Upper lobe of right lung (tissue), 1 donor: ENCODE data around the gene YTHDF1. TPM values are rescaled to one million over a fixed set of nuclear protein-coding genes. Genes with fewer than 3 reads are reported as not detected.

Experiments used
- ATAC-seq: fragments of 200-7000 bp; cut with Tn5 transposase; one replicate; pipeline ENCODE4 v1.9.1; 2020; ENCODE audit warnings: mild to moderate bottlenecking, moderate library complexity
- DNase-seq: peaks from one replicate; pipeline ENCODE4 v3.0.0-alpha.2; 2020
- H3K27ac ChIP-seq: fragments of 200-600 bp; one replicate; pipeline ENCODE4 v1.8.0; 2022
- H3K27me3 ChIP-seq: fragments of 200-600 bp; one replicate; pipeline ENCODE4 v1.8.0; 2022; ENCODE audit warnings: mild to moderate bottlenecking
- H3K36me3 ChIP-seq: fragments of 200-600 bp; one replicate; pipeline ENCODE4 v1.8.0; 2022
- H3K4me1 ChIP-seq: fragments of 200-600 bp; one replicate; pipeline ENCODE4 v1.8.0; 2022
- H3K4me3 ChIP-seq: fragments of 200-600 bp; one replicate; pipeline ENCODE4 v1.8.0; 2022; ENCODE audit warnings: mild to moderate bottlenecking
- H3K9me3 ChIP-seq: fragments of 200-600 bp; one replicate; pipeline ENCODE4 v1.8.0; 2022
- intact Hi-C: fragments of 100-400 bp; cut with DNase I; formaldehyde crosslinking; loops from one replicate; pipeline ENCODE4 v1.11.0; 2022
- total RNA-seq: library from RNA; stranded (reverse); fragmentation: NEBNext Ultra II Directional; extraction: Animal tissue kit (Norgen Biotek cat#: 25700); gene quantifications from one replicate; pipeline ENCODE4 v1.2.1, GENCODE V29; 2021
- TF ChIP-seq, protein P1 (sequence below): fragments of 200-600 bp; IDR thresholded peaks from one replicate; pipeline ENCODE4 v1.8.0; 2022; ENCODE audit warnings: antibody characterized with exemption
- donor health status: DM: no; HTN: yes; CAD: no; lungs with severe emphysema.

The YTHDF1 gene
- total RNA-seq, 1 donor from 2014 or later: 36.9 TPM

DNA sequence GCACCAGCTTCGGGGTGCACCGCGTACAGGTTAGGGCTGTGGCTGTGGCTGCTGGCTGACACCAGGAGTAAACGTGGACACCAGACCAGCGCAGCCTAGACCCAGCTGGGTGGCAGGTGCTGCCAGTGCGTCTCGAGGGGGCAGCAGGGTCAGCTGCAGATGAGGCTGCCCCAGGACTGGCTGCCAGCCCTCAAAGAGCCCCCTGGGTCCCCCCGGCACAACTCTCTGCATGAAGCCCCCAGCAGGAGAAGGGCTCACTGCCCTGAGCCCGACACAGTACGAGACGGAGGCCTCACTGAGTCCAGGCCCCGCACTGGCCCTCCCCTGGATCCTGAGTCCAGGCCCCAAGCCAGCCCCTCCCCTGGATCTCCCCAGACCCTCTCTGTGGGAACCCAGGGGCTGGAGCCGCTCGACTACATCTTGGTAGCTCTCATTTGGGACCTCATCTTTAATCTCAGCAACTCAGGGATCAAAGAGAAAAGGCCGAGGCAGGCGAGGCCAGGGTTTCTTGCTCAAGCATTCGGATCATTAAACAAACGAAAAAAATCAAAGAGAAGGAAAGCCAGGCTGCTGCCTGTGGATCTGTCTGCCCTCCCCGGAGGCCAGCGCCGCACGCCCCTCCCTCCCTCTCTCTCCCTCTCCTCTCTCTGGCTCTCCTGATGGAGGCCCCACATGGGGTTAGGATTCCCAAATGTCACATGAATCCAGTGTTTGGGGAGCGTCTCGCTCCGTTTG, 45.3 kb upstream of the YTHDF1 start:
- no peaks in the 10 kb centered on the region for H3K36me3 ChIP-seq
- H3K27me3 ChIP-seq: peaks cover 60% of the 10 kb centered on the region
- intact Hi-C loops: no loop called here
- no peak overlapping the region for H3K4me3 ChIP-seq
- ATAC-seq (no peak), DNase-seq (no peak)
- TF ChIP-seq, protein P1, sequence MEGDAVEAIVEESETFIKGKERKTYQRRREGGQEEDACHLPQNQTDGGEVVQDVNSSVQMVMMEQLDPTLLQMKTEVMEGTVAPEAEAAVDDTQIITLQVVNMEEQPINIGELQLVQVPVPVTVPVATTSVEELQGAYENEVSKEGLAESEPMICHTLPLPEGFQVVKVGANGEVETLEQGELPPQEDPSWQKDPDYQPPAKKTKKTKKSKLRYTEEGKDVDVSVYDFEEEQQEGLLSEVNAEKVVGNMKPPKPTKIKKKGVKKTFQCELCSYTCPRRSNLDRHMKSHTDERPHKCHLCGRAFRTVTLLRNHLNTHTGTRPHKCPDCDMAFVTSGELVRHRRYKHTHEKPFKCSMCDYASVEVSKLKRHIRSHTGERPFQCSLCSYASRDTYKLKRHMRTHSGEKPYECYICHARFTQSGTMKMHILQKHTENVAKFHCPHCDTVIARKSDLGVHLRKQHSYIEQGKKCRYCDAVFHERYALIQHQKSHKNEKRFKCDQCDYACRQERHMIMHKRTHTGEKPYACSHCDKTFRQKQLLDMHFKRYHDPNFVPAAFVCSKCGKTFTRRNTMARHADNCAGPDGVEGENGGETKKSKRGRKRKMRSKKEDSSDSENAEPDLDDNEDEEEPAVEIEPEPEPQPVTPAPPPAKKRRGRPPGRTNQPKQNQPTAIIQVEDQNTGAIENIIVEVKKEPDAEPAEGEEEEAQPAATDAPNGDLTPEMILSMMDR: no peak
- no peaks in the 10 kb centered on the region for H3K9me3 ChIP-seq
- no peaks in the 10 kb centered on the region for H3K4me1 ChIP-seq
- H3K27ac ChIP-seq: no peak overlapping the region

DNA sequence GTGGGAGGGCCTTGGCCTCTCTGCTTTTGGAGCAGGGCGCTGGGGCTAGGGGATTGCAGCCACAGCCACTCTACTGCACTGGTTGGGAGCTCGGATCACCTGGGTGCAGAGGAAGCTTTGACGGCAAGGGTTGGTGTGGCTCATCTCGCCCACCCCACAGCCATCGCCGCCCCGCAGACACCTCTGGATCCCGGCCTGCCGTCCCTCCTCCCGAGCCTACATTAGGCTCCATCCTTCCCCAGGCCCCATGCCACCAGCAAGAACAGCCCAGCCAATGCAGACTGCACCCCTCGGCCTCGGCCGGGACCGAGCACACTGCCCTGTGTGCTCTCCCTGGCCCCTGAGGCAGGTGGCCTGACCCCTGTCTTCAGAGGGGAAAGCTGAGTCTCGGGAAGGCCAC, 44.6 kb upstream of the YTHDF1 start:
- H3K27ac ChIP-seq: no peak overlapping the region
- no peak overlapping the region for H3K4me3 ChIP-seq
- ATAC-seq (no peak), DNase-seq (no peak)
- no peaks in the 10 kb centered on the region for H3K36me3 ChIP-seq
- TF ChIP-seq, protein P1: no peak
- no peaks in the 10 kb centered on the region for H3K4me1 ChIP-seq
- peaks cover 66% of the 10 kb centered on the region for H3K27me3 ChIP-seq
- intact Hi-C loops: no loop called here
- no peaks in the 10 kb centered on the region for H3K9me3 ChIP-seq

DNA sequence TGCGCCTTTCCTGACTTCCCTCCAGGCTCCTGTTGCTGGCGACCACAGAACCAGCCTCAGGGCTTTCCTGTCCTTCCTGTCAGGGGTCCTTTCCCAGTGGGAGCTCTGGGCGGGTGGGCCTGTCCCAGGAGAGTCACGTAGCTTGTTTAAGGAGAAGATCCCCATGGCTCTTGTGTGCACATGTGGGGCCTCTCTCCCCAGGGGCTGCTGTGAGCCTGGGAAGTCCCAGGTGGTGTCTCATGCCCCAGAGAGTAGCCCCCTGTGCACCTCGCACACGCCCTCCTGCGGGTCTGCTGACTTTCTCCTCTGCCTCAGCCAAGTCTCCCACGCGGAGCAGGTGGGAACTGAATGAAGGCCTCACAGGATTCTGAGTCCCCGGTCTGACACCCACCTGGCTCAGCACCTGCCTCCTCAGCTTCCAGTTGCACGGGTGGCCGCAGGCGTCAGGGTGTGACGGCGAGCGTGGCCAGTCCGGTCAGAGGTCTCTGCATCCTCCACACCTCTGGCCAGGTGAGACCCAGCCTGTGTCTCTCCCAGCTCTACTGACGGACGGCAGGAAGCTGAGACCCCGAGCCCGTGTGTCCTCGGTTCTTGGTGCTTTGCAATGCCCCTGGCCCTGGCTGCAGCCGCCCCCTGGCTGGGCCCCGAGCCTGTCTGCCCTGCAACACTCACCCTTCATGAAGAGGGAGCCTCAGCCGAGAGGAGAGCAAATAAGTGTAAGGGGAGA, 44.0 kb upstream of the YTHDF1 start:
- Histone ChIP-seq H3K27ac (no peak overlapping the region), H3K27me3 (peaks cover 67% of the 10 kb centered on the region), H3K4me1 (no peaks in the 10 kb centered on the region), H3K36me3 (no peaks in the 10 kb centered on the region), H3K4me3 (no peak overlapping the region), H3K9me3 (no peaks in the 10 kb centered on the region)
- ATAC-seq: no peak
- intact Hi-C loops: no loop called here
- no peak for DNase-seq
- TF ChIP-seq, protein P1: no peak

DNA sequence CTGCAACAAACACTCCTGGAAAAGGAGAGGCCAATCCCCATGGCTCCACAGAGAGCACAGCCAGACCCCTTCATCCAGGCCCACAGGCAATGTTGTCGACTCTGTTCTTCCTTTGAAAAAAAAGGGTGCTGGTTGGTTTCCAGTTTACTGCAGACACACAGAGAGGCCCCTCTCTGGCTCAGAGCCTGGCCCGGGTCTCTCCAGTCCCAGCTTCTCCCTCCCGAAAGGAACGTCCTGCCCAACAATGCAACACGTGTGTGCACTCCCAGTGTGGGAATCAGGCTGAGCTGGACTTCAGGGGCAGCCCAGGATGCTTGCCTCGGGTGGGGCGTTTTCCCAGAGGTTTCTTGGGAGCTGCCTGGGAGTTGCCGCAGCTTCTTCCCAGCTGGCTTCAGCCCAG, 42.9 kb upstream of the YTHDF1 start:
- Histone ChIP-seq H3K36me3 (no peaks in the 10 kb centered on the region), H3K4me1 (no peaks in the 10 kb centered on the region), H3K4me3 (no peak overlapping the region), H3K27me3 (peaks cover 70% of the 10 kb centered on the region), H3K9me3 (no peaks in the 10 kb centered on the region), H3K27ac (no peak overlapping the region)
- DNase-seq: no peak
- TF ChIP-seq, protein P1: no peak
- intact Hi-C loops: no loop called here
- no peak for ATAC-seq

DNA sequence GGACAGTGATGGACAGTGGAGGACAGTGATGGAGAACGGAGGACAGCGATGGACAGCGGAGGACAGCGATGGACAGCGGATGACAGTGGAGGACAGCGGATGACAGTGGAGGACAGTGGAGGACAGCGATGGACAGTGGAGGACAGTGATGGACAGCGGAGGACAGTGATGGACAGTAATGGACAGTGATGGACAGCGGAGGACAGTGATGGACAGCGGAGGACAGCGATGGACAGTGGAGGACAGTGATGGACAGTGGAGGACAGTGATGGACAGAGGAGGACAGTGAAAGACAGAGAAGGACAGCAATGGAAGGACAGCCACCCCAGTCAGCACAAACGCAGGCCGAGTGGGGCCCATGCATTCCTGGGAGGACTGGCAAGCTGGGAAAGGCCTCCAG, 41.7 kb upstream of the YTHDF1 start:
- Histone ChIP-seq H3K4me3 (no peak overlapping the region), H3K36me3 (no peaks in the 10 kb centered on the region), H3K27ac (no peak overlapping the region), H3K27me3 (peaks cover 78% of the 10 kb centered on the region), H3K4me1 (peaks cover 6% of the 10 kb centered on the region), H3K9me3 (no peaks in the 10 kb centered on the region)
- TF ChIP-seq, protein P1: no peak
- DNase-seq (no peak), ATAC-seq (no peak)
- intact Hi-C loops: no loop called here
